T47D (cell line): ENCODE data around the gene LENG8.

Experiments used
- DNase-seq, 2 experiments: peaks; one replicate each; pipeline versions ENCODE4 v3.0.0 to v3.0.0-alpha.2; 2011 to 2012; ENCODE audit warnings: low read depth in 1 of 2, low spot score in 1 of 2
- JUND ChIP-seq: IDR thresholded peaks from 2 replicates; pipeline ENCODE4 v1.6.1; 2012; ENCODE audit warnings: low read depth
- in situ Hi-C: cut with HindIII; loops from 2 replicates; pipeline ENCODE4 v1.10.0; 2016; ENCODE audit warnings: low sequenced_read_pairs, low pct_unique_long_range_greater_than_20kb

The LENG8 gene

DNA sequence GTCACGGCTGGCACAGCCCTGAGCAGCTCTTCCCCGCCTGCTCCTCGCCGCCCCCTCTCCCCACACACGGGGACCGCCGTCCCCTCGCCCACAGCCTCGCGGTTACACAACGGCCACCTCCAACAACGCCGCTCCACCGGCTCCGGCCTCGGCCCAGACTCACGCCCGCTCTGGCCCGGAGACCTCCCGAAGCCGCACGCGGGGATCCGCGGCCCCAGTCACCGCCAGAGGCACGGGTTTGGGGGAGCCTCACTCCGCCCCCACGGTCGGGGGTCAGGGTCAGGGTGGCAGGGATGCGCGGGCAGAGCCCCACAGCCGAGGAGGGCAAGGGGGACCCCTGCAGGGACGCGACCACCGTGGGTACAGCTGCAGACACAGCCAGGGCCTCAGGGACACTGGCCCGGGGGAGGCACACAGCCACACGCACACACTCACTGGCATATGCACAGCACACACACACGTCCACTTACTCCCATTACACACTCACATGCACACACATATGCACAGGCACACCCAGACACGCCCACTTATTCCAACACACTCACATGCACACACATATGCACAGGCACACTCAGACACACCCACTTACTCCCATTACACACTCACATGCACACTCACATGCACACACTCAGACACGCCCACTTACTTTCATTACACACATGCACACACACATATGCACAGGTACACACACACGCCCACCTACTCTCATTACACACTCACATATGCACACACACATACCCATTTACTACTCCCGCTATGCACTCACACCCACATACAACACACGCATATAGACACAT lies 32.1 kb upstream of the LENG8 start:
- in situ Hi-C loops, result no loop called here
- no peak for TF ChIP-seq JUND
- no peak for DNase-seq

DNA sequence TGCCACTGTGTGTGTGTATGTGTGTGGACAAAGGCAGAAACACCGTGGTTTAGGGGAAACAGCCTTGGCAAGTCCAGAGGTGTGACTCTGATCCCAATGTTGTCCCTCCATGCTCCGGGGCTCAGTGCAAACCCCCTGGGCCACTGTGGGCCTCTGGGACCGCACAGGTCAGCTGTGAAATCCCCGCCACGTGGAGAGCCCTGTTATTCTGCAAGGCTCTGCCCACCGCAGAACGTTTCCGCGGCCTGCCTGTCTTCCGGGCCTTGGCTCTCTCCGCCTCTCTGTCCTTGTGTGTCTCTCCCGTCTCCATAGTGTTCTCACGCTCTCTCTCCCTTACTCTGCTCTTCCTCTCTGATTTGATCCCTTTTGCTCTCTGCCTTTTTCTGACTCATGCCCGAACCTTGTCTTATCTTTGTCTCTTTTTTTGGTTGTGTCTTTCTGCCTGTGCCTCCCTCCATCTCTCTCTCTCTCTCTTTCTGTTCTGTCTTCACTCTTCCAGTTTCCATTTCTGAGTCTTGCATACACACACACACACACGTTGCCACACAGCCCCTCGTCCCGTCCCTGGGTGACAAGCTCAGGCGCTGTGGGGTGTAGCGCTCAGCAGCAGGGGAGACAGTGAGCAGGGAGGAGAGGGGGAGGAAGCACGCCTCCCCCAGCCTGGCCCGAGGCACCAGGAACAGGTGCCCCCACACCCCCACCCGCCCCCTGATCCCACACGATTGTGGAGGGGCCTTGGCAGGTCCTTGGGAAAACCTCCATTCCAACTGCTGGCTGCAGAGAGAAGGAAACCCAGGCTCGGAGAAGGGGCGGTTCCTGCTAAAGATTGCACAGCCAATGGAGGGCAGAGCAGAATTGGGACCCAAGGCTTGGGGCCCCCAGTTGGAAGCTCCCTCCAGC lies 30.7 kb upstream of the LENG8 start:
- in situ Hi-C loops, result no loop called here
- no peak for TF ChIP-seq JUND
- no peak for DNase-seq

DNA sequence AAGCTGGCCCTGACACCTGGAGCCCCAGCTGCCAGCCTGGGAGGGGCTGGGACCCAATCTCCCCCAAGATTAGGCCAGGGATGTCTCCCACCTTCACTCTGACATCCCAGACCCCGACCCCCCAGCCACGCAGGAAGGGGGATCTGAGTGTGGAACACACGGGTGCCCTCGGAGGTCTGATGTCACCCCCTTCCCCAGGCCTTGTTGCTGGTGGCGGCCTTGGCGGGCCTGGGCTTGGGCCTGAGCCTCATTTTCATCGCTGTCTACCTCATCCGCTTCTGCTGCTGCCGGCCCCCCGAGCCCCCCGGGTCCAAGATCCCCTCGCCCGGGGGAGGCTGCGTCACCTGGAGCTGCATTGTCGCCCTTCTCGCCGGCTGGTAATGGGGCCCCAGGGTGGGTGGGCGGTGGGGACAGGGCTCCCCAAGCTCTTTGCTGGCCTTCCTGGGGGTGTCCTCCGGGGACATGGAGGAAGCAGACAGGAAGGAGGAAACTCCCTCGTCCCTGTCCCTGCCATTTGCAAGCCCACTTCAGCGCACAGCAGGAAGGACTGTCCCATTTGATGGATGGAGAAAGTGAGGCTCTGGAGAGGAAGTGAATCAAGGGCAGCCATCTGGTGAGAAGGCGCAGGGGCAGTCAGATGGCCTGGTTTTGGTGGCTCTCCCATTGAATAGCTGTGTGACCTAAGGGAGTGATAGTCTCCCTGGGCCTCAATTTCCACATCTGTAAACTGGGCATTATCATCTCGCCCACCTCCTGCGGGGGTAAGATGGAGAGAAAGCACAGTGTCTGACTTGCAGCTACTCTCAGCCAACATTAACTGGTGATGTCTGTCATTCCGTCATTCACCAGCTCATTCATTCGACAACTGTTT lies 29.8 kb upstream of the LENG8 start:
- no peak for DNase-seq
- no peak for TF ChIP-seq JUND
- in situ Hi-C loops, result no loop called here

DNA sequence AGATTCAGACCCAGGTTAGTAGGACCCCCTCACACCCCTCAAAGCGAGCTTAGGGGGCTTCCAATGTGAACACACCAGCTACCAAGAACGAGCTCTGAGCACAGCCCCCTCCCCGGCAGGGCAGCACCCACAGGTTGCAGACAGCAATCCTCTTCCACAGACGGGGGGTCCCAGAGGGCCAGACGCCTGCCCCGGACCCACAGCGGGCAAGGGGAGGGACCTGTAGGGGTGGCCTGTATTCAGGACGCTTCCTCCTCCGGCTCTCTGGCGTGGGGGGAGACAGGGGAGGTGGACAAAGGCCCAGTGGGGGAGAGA lies 29.0 kb upstream of the LENG8 start:
- in situ Hi-C loops, result no loop called here
- no peak for DNase-seq
- TF ChIP-seq JUND, result no peak

DNA sequence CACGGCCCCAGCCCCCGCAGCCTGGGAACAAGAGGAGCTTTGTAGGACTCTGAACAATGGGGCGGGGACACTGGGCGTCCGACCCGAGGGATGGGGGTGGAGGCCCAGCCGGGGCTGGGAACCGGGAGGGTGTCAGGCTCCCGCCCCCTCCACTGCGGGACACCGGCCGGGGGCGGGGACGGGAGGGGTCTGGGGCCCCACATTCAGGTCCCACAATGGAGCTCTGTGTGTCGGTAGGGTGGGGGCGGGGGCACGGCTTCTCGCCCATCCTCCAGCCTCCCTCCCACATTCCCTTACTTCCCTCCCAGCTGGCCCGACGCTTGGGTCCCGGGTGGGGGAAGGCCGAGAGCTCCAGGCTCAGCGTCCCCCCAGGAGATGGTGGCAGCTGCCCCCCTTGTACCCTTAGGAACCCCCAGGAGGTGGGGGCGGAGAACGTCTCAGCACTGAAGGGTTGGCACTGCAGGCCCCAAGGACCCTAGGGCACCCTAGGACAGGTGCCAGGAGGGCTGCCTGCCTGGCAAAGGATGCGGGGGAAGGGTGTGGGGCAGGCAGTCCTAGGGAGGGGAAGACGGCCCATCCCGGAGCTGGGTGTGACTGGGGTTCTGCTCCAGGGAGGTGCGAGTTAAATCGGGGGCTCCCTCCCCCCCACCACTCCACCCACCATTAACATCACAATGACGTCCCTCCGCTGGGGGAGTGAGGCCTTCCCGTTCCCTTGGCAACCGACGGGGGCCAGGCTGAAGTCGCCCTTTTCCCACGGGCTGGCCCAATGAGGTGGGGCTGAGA lies 28.4 kb upstream of the LENG8 start:
- DNase-seq, result no peak
- in situ Hi-C loops, result no loop called here
- TF ChIP-seq JUND, result no peak

DNA sequence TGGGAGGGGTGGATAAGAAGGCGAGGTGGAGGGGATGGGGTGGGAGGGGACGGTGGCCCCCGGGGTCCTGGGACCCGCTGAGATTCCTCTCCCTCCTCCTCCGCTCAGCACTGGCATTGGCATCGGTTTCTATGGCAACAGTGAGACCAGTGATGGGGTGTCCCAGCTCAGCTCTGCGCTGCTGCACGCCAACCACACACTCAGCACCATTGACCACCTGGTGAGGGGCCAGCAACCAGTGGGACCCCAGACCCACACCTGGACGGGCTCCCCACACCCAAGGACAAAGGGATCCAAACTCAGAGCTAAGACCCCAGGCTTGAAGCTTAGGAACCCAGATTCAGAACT lies 27.9 kb upstream of the LENG8 start:
- no peak for TF ChIP-seq JUND
- no peak for DNase-seq
- in situ Hi-C loops, result no loop called here

DNA sequence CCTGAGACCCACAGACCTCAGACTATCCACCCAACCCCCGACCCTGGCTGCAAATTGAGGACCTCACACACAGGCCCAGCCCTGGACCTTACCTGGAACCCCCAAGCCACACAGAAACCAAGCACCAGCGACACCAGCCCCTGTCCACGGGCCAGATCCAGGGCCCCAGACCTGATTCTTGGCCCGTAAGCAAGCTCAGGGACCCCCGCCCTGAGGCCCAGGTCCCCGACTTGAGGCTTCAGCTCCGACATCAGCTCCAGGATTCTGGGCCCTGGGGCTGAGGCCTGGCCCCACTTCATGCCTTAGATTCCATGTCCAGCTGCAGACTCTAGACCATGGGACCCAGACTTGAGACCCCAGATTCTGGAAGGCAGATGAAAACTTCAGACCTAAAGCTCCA lies 27.5 kb upstream of the LENG8 start:
- in situ Hi-C loops, result no loop called here
- no peak for TF ChIP-seq JUND
- DNase-seq, result no peak

DNA sequence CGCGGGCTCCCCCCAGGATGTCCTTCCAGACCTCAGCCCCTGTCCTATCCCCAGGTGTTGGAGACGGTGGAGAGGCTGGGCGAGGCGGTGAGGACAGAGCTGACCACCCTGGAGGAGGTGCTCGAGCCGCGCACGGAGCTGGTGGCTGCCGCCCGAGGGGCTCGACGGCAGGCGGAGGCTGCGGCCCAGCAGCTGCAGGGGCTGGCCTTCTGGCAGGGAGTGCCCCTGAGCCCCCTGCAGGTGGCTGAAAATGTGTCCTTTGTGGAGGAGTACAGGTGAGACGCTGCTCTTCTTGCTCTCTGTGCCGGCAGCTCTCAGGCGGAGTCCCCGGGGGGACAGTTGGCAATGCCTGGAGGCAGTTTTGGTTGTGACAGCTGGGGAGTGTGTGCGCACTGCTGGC lies 26.9 kb upstream of the LENG8 start:
- no peak for TF ChIP-seq JUND
- in situ Hi-C loops, result no loop called here
- no peak for DNase-seq

DNA sequence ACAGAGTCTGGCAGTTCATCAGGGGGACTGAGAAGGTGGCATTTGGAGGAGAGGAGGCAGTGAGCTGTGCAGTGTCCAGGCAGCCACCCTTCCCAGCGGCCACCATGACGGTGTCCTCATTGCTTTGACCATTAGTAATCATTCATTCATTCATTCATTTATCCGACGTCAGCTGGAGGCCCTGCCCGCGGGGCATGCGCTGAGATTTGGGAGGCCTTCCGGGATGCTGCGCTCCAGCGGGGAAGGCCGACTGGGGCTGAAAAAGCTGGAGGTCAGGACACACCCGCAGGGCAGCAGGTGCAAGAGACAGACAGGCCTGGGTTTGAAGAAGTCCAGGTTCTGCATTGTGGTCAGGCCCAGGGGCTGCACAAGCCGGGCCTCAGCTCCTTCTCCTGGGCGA lies 24.8 kb upstream of the LENG8 start:
- DNase-seq, result no peak
- TF ChIP-seq JUND, result no peak
- in situ Hi-C loops, result no loop called here

DNA sequence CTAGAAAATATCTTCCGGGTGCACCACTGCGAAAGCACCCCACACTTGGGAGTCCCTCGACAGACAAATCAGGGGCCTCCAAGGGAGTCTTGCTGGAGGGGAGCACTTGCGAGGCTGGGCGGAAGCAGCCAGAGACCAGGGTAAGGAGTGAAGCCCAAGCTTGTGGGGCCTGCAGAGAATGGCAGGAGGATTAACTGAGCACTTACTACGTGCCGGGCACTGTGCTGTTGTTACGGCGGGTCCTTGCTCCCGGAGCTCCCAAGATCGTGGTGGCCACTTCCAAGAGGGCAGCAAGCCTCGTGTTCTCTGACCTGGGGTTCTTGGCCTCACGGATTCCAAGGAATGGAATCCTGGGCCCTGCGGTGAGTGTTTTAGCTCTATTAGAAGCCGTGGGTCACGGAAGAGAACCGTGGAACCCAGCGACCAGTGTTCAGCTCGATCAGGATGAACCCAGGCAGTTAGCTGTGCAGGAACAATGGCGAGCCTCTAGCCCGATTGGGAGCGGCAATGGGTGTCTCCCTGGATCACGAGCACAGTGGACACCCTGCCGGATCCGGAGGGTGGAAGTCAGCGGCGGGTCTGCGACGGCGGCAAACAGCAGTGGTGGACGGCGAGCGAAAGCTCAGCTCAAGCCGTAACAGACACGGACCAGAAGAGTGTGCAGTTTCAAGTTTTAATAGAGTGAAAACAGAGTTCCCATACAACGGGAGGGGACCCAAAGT lies 24.2 kb upstream of the LENG8 start:
- in situ Hi-C loops, result no loop called here
- no peak for DNase-seq
- no peak for TF ChIP-seq JUND

DNA sequence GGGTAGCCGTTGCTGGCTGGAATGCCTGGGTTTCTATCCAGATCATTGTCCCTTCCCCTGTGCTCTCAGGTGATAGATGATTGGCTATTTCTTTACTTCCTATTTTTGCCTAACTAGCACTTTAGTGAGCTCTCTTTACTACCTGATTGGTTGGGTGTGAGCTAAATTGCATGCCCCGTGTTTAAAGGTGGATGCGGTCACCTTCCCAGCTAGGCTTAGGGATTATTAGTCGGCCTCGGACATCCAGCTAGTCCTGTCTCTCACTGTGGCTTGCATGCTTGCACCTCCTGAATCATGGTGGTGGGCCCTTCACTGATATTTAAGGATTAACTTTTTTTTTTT lies 23.6 kb upstream of the LENG8 start:
- DNase-seq, result no peak
- TF ChIP-seq JUND, result no peak
- in situ Hi-C loops, result no loop called here
